H1 (cell line): Measurements from ENCODE around the gene DNM2. TPM values are rescaled to one million over a fixed set of nuclear protein-coding genes. Genes with fewer than 3 reads are reported as not detected.

ENCODE experiments used
- CTCF ChIA-PET: fragments of 300-600 bp; sonication (Branson Sonifier 250); formaldehyde crosslinking; loops from one replicate; lab custom pipeline; 2021; ENCODE audit not compliant: partially characterized antibody; lab: Charles Lee
- POLR2A ChIA-PET: fragments of 300-600 bp; sonication (Branson Sonifier 250); formaldehyde crosslinking; loops from one replicate; lab custom pipeline; 2021; ENCODE audit warnings: inconsistent platforms; ENCODE audit not compliant: partially characterized antibody; lab: Charles Lee
- DNase-seq, 2 experiments: peaks; one replicate each; pipeline versions ENCODE4 v3.0.0 to v3.0.0-alpha.2; 2010 to 2022; ENCODE audit warnings: low spot score in 2 of 2, low read depth in 1 of 2, mixed read lengths in 1 of 2
- FAIRE-seq: peaks from 2 replicates; lab custom pipeline; 2011; peaks lifted over from hg19 to GRCh38; lab: Jason Lieb, UNC
- H2AFZ ChIP-seq: 2 replicates; pipeline ENCODE4 v1.8.1; 2012; ENCODE audit warnings: low read length, inconsistent platforms
- H2AK5ac ChIP-seq: 2 replicates; pipeline ENCODE4 v1.6.1; 2013; ENCODE audit warnings: low read depth, low read length
- H2BK120ac ChIP-seq: replicated peaks from 2 replicates; pipeline ENCODE3; 2013; ENCODE audit warnings: low read depth, low read length, inconsistent platforms
- H2BK12ac ChIP-seq: 2 replicates; pipeline ENCODE4 v1.6.1; 2013; ENCODE audit warnings: low read depth, low read length
- H2BK15ac ChIP-seq: 2 replicates; pipeline ENCODE4 v1.6.1; 2013; ENCODE audit warnings: low read length
- H2BK20ac ChIP-seq: 2 replicates; pipeline ENCODE4 v1.6.1; 2013; ENCODE audit warnings: low read length
- H2BK5ac ChIP-seq: 2 replicates; pipeline ENCODE4 v1.6.1; 2013; ENCODE audit warnings: low read depth, low read length
- H3K14ac ChIP-seq: 2 replicates; pipeline ENCODE4 v1.6.1; 2013; ENCODE audit warnings: inconsistent platforms; ENCODE audit not compliant: insufficient read length
- H3K18ac ChIP-seq: 2 replicates; pipeline ENCODE4 v1.6.1; 2013; ENCODE audit warnings: low read length; ENCODE audit errors: extremely low read depth
- H3K23ac ChIP-seq: 2 replicates; pipeline ENCODE4 v1.6.1; 2013; ENCODE audit warnings: inconsistent platforms; ENCODE audit not compliant: insufficient read length
- H3K23me2 ChIP-seq: 2 replicates; pipeline ENCODE4 v1.6.1; 2013; ENCODE audit warnings: low read depth, low read length
- H3K27ac ChIP-seq: 2 replicates; pipeline ENCODE4 v1.6.1; 2011; ENCODE audit warnings: low read depth, low read length, inconsistent platforms
- H3K27me3 ChIP-seq, 4 experiments: replicated peaks in 1 of 4; 1 replicate in 1 of 4; 2 replicates in 3 of 4; pipeline versions ENCODE4 v1.6.1 to v1.8.1; 2011 to 2013; ENCODE audit warnings: low read length in 3 of 4, mild to moderate bottlenecking in 3 of 4, inconsistent platforms in 2 of 4, mixed read lengths in 2 of 4, moderate library complexity in 1 of 4; ENCODE audit not compliant: control insufficient read depth in 3 of 4, insufficient read depth in 3 of 4; ENCODE audit errors: extremely low read depth in 1 of 4
- H3K36me3 ChIP-seq, 4 experiments: 2 replicates each; pipeline versions ENCODE4 v1.6.1 to v1.8.1; 2011 to 2013; ENCODE audit warnings: mild to moderate bottlenecking in 4 of 4, low read length in 3 of 4, moderate library complexity in 2 of 4, control low read depth in 1 of 4, inconsistent platforms in 1 of 4; ENCODE audit not compliant: insufficient read depth in 4 of 4, control insufficient read depth in 2 of 4
- H3K4ac ChIP-seq: replicated peaks from 2 replicates; pipeline ENCODE3; 2013; ENCODE audit warnings: low read length, low read depth, mixed read lengths, inconsistent platforms; ENCODE audit not compliant: insufficient read length
- H3K4me1 ChIP-seq, 4 experiments: replicated peaks in 1 of 4; 1 replicate in 1 of 4; 2 replicates in 3 of 4; pipeline versions ENCODE4 v1.6.1 to v1.8.1; 2011 to 2013; ENCODE audit warnings: low read length in 3 of 4, inconsistent platforms in 2 of 4, mixed read lengths in 1 of 4; ENCODE audit not compliant: insufficient read depth in 4 of 4, control insufficient read depth in 3 of 4
- H3K4me2 ChIP-seq, 2 experiments: 2 replicates each; pipeline versions ENCODE4 v1.6.1 to v1.8.1; 2011 to 2013; ENCODE audit warnings: low read depth in 2 of 2, low read length in 2 of 2, control low read depth in 1 of 2, inconsistent platforms in 1 of 2, mild to moderate bottlenecking in 1 of 2; ENCODE audit not compliant: insufficient read depth in 1 of 2
- H3K4me3 ChIP-seq, 4 experiments: fragments of 200-600, 300-600 bp in 1 of 4; sonication (generic), shearing (Covaris generic), sonication (Bioruptor Twin) in 1 of 4; 2 replicates each; pipeline versions ENCODE4 v1.5.1 to v1.8.1; 2011 to 2016; ENCODE audit warnings: low read length in 4 of 4, low read depth in 3 of 4, control low read depth in 2 of 4, inconsistent platforms in 2 of 4, mild to moderate bottlenecking in 2 of 4, mixed read lengths in 1 of 4, moderate library complexity in 1 of 4; ENCODE audit not compliant: insufficient read depth in 2 of 4; ENCODE audit errors: extremely low read depth in 1 of 4
- H3K56ac ChIP-seq: replicated peaks from 2 replicates; pipeline ENCODE3; 2013; ENCODE audit warnings: low read depth, mild to moderate bottlenecking, mixed read lengths, low read length, inconsistent platforms; ENCODE audit not compliant: insufficient read length
- H3K79me1 ChIP-seq: 2 replicates; pipeline ENCODE4 v1.6.1; 2013; ENCODE audit warnings: low read depth, low read length, control low read depth
- H3K79me2 ChIP-seq, 2 experiments: 2 replicates each; pipeline versions ENCODE4 v1.6.1 to v1.8.1; 2012 to 2013; ENCODE audit warnings: low read length in 2 of 2, mild to moderate bottlenecking in 2 of 2, inconsistent platforms in 1 of 2; ENCODE audit not compliant: insufficient read depth in 2 of 2, control insufficient read depth in 1 of 2
- H3K9ac ChIP-seq, 4 experiments: replicated peaks in 1 of 4; 1 replicate in 1 of 4; 2 replicates in 3 of 4; pipeline versions ENCODE4 v1.6.1 to v1.8.1; 2011 to 2013; ENCODE audit warnings: low read depth in 3 of 4, low read length in 3 of 4, control low read depth in 2 of 4, mild to moderate bottlenecking in 2 of 4, moderate library complexity in 2 of 4, inconsistent platforms in 1 of 4; ENCODE audit errors: extremely low read depth in 1 of 4
- H3K9me3 ChIP-seq, 2 experiments: 2 replicates each; pipeline versions ENCODE4 v1.6.1 to v1.8.1; 2012 to 2013; ENCODE audit warnings: mild to moderate bottlenecking in 2 of 2, moderate library complexity in 2 of 2, control low read depth in 1 of 2, inconsistent platforms in 1 of 2, low read depth in 1 of 2, low read length in 1 of 2, mixed read lengths in 1 of 2; ENCODE audit not compliant: insufficient read depth in 2 of 2
- H4K20me1 ChIP-seq, 2 experiments: replicated peaks in 1 of 2; 2 replicates each; pipeline versions ENCODE3 to v1.8.1; 2011 to 2013; ENCODE audit warnings: inconsistent platforms in 2 of 2, low read length in 2 of 2, mild to moderate bottlenecking in 1 of 2; ENCODE audit not compliant: insufficient read depth in 2 of 2, control insufficient read depth in 1 of 2
- H4K5ac ChIP-seq: 2 replicates; pipeline ENCODE4 v1.6.1; 2013; ENCODE audit warnings: low read length, low read depth, mixed read lengths, inconsistent platforms; ENCODE audit not compliant: insufficient read length
- H4K8ac ChIP-seq: 2 replicates; pipeline ENCODE4 v1.8.0; 2013; ENCODE audit warnings: mild to moderate bottlenecking, moderate library complexity, low read length, inconsistent platforms; ENCODE audit not compliant: insufficient read depth; ENCODE audit errors: extremely low read depth
- H4K91ac ChIP-seq: replicated peaks from 2 replicates; pipeline ENCODE3; 2013; ENCODE audit warnings: low read length, mixed read lengths, inconsistent platforms; ENCODE audit not compliant: insufficient read length
- CTBP2 ChIP-seq: IDR thresholded peaks from 2 replicates; pipeline ENCODE4 v1.7.0; 2011; ENCODE audit warnings: borderline replicate concordance, mild to moderate bottlenecking, moderate library complexity, mixed read lengths, low read length; ENCODE audit not compliant: insufficient read depth, insufficient read length
- POLR2A ChIP-seq, 2 experiments: IDR thresholded peaks; 1 replicate in 1 of 2; 2 replicates in 1 of 2; pipeline ENCODE4 v1.6.1; 2011; ENCODE audit warnings: low read depth in 2 of 2, low read length in 2 of 2, mild to moderate bottlenecking in 2 of 2; ENCODE audit errors: control extremely low read depth in 1 of 2
- SAP30 ChIP-seq: fragments of 300-600 bp; sonication (generic); IDR thresholded peaks from 2 replicates; pipeline ENCODE4 v1.7.1; 2012; ENCODE audit warnings: low read length, moderate library complexity, mild to moderate bottlenecking, inconsistent platforms; ENCODE audit not compliant: insufficient read depth, insufficient replicate concordance
- WGBS, 2 experiments: shearing (Covaris generic) in 1 of 2; methylation state at CpG; one replicate each; pipeline versions ENCODE4 v1.1.6 to v1.1.7; 2013 to 2015; ENCODE audit warnings: low lambda C conversion rate in 2 of 2, mixed read lengths in 2 of 2, inconsistent platforms in 1 of 2, low coverage in 1 of 2, missing lambda C conversion rate in 1 of 2; ENCODE audit not compliant: insufficient replicate concordance in 2 of 2, insufficient coverage in 1 of 2, insufficient read length in 1 of 2; ENCODE audit errors: extremely low coverage in 1 of 2, missing lambda C conversion rate in 1 of 2; 5-methylcytosine and 5-hydroxymethylcytosine counted together
- polyA plus RNA-seq, 7 experiments: library from polyadenylated mRNA; depleted of rRNA in 3 of 7; stranded (reverse) in 5 of 7; unstranded in 2 of 7; fragments of >200 nt in 5 of 7; fragments of 200-250 nt in 2 of 7; gene quantifications; 1 replicate in 5 of 7; 2 replicates in 1 of 7; 4 replicates in 1 of 7; pipeline versions ENCODE4 v1.2.1 to v1.2.3, GENCODE V29; 2011 to 2013; ENCODE audit warnings: missing spikeins in 2 of 7, mixed read lengths in 2 of 7
- total RNA-seq: library from RNA; stranded (reverse); fragmentation: NEBNext Ultra II Directional; extraction: Animal tissue kit (Norgen Biotek cat#: 25700); gene quantifications from 2 replicates; pipeline ENCODE4 v1.2.1, GENCODE V29; 2021

Gene DNM2
- total and polyA plus RNA-seq, 2 of the 8 experiments (the other 6 are each of a cell fraction or from before 2014, with no cell fraction given) = 61.9 to 120 TPM

DNA sequence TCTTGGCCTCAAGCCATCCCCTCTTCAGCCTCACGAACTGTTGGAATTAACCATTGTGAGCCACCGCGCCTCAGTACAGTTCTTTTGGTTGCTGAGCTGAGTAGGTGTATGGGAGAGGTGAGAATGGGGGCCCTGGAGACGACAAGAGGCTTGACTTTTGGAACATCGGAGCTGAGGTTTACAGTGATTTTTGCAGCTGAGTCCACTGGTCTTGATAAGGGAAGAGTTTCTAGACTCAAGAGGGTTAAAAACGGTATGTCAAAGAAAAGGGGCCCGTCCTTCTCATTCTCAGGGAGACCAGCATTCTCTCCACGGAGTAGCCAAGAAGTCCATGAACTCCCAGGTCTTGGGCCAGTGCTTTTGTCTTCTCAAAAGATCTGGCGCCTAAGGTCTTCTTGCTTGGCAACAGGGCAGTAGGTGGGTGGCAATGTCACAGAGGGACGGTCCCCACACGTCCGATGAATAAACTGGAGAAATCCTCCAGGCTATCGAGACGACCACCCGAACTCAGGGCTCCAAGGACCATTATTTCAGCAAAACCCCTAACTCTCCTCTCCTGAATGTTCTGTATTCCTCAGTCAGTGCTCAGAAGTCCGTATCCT is 23.1 kb upstream of the DNM2 start:
- H4K8ac ChIP-seq = 0 out of 2 replicates have a peak overlapping the region, but pooled peaks have one; percentile 66
- 77% methylated on average over 16 of the region's 16 CpGs; no CpG with 5 or more reads in 1 of the 2 experiments for WGBS, 2 experiments
- 0 out of 2 replicates have a peak, but pooled peaks cover 6% of the 10 kb centered on the region for H3K79me1 ChIP-seq
- no peak overlapping the region for H2BK120ac ChIP-seq
- H3K4me1 ChIP-seq = peaks cover 0 to 6% (median 1%) of the 10 kb centered on the region in 4 experiments; a peak in 4 of 7 replicates
- H3K4me3 ChIP-seq = peak overlapping the region in 3 of 4 experiments; percentile 19 to 49 (median 34); a peak in 5 of 8 replicates
- H3K79me2 ChIP-seq = no peaks in the 10 kb centered on the region
- H2BK20ac ChIP-seq = no peak overlapping the region
- no peak overlapping the region for H3K14ac ChIP-seq
- H3K9me3 ChIP-seq = no peaks in the 10 kb centered on the region
- no peak overlapping the region for H4K5ac ChIP-seq
- no peak overlapping the region for H2AK5ac ChIP-seq
- H2BK12ac ChIP-seq = no peak overlapping the region
- CTCF ChIA-PET = interaction anchor here (0.6 to 7.6 kb wide), 7 partner anchors 24 to 291 kb away, joined by 3 to 64 read pairs (median 4); no protein-coding TSS in a partner anchor
- TF ChIP-seq SAP30 (no peak), CTBP2 (no peak), POLR2A (IDR thresholded peaks at IDR 0.05; ENCODE audit: control extremely low read depth in 1 of 2, low read depth in 2 of 2, low read length in 2 of 2) (peak; percentile 7 to 51; a peak in 2 of 3 replicates)
- TF ChIP-seq, all 59 proteins: peak for 1
- POLR2A ChIA-PET = interaction anchor here (1.7 to 59.0 kb wide), 4 partner anchors 3 to 127 kb away, joined by 6 to 1874 read pairs (median 940); partner anchors contain the start of genes DNM2, ILF3 and QTRT1
- Histone ChIP-seq H2BK5ac (no peak overlapping the region), H3K4ac (no peak overlapping the region), H3K36me3 (peaks cover 18 to 28% (median 19%) of the 10 kb centered on the region in 4 experiments), H3K4me2 (peak overlapping the region; percentile 26 to 65), H4K91ac (no peak overlapping the region), H3K23ac (no peak overlapping the region), H2AFZ (no peak overlapping the region), H3K27ac (no peak overlapping the region), H3K18ac (no peak overlapping the region), H2BK15ac (no peak overlapping the region), H3K9ac (no peak overlapping the region), H3K27me3 (no peaks in the 10 kb centered on the region), H4K20me1 (peaks cover 30 to 33% of the 10 kb centered on the region in 2 experiments), H3K23me2 (peaks cover 2% of the 10 kb centered on the region; the same call in 1 of the 2 replicates), H3K56ac (no peak overlapping the region)
- FAIRE-seq (no peak), DNase-seq (no peak)
